Measurements from ENCODE around the gene BMPER.

GRCh38 chr7:33861947-33862346 is 43.4 kb upstream of the BMPER start:
- TF ChIP-seq CTCF (IDR thresholded peaks at IDR 0.05) (no peak), REST (IDR thresholded peaks at IDR 0.05; ENCODE audit: insufficient read depth in 1 of 2, low read depth in 2 of 2, low read length in 1 of 2) (no peak), POLR2AphosphoS5 (IDR thresholded peaks at IDR 0.05; ENCODE audit: low read depth, low read length) (no peak), SIN3A (IDR thresholded peaks at IDR 0.05; ENCODE audit: borderline replicate concordance, insufficient read depth, low read depth, low read length) (no peak), TCF7L2 (IDR thresholded peaks at IDR 0.05; ENCODE audit: low read depth, low read length) (no peak)
